GM12873 (cell line): Measurements from ENCODE around the gene TMEM130.

ENCODE experiments used
- TF ChIP-seq, protein P1 (sequence below): IDR thresholded peaks from 2 replicates; pipeline ENCODE4 v1.5.1; 2012; ENCODE audit warnings: low read depth, mild to moderate bottlenecking, moderate library complexity, low read length, control low read depth; ENCODE audit not compliant: insufficient read depth; ENCODE audit errors: missing control alignments

Gene TMEM130

GRCh38 chr7:98827258-98827657 is 42.6 kb downstream of the TMEM130 start:
- TF ChIP-seq, protein P1, sequence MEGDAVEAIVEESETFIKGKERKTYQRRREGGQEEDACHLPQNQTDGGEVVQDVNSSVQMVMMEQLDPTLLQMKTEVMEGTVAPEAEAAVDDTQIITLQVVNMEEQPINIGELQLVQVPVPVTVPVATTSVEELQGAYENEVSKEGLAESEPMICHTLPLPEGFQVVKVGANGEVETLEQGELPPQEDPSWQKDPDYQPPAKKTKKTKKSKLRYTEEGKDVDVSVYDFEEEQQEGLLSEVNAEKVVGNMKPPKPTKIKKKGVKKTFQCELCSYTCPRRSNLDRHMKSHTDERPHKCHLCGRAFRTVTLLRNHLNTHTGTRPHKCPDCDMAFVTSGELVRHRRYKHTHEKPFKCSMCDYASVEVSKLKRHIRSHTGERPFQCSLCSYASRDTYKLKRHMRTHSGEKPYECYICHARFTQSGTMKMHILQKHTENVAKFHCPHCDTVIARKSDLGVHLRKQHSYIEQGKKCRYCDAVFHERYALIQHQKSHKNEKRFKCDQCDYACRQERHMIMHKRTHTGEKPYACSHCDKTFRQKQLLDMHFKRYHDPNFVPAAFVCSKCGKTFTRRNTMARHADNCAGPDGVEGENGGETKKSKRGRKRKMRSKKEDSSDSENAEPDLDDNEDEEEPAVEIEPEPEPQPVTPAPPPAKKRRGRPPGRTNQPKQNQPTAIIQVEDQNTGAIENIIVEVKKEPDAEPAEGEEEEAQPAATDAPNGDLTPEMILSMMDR = no peak

DNA sequence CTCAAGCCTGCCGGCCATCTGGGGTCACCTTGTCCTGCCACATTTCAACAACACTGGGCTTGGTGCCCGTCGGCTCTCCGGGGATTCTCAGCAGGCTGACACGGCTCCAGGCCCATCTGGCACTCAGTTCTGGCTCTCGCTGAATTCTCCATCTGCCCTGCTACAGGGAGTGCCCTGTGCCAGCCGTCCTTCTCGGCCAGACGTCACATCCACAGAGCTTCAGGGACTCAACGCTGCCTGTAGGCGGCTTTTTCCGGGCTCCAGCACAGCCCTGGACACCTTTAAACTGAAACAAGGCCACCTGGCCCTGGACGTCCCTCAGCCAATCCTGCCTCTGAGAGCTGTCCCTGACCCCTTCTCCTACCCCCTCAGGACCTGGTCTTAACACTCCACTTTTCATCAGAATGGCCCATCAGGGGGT is 43.0 kb downstream of the TMEM130 start:
- TF ChIP-seq, protein P1 = no peak

- TF ChIP-seq, protein P1 = no peak
Measured at GRCh38 chr7:98826387-98826786, 43.4 kb downstream of the TMEM130 start.

DNA sequence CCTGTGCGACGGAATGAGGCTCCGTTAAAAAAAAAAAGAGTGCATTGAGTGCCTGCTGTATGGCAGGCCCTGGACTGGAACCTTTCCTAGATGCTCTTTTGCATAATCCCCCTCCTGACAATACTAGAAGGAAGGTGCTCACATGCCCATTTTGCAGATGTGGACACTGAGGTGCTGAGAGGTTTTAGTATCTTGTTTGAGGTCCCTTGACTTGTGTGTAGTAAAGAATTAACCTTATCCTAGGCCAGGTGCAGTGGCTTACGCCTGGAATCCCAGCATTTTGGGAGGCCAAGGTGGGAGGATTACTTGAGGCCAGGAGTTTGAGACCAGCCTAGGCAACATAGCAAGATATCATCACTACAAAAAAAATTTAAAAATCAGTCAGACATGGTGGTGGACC is 46.6 kb downstream of the TMEM130 start:
- TF ChIP-seq, protein P1 = no peak

DNA sequence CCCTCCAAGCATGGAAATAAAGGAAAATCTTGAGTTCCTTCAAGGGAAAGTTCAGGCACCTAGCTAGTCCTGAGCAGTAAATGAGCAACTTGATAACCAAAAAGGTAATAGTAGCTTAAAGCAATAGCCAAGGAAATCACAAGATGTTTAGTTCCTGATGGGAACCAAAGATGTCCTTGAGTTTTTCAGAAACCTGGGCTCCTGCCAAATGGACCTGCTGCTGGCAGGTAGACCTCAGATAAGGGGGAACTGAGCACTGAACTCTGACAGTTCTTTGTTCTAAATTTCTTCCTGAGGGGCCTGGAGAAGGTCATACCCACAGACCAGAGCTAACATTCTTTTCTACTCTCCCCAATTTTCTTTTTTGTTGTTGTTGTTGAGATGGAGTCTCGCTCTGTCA is 48.5 kb downstream of the TMEM130 start:
- TF ChIP-seq, protein P1 = no peak

- TF ChIP-seq, protein P1 = no peak
Measured at GRCh38 chr7:98816967-98817710, 52.7 kb downstream of the TMEM130 start.

- TF ChIP-seq, protein P1 = no peak
Measured at GRCh38 chr7:98816241-98816640, 53.6 kb downstream of the TMEM130 start.
